Mesenchymal stem cell (in vitro differentiated cells and primary cell): ENCODE results near the gene PLXND1.

Experiments used
- DNase-seq: peaks from one replicate; pipeline ENCODE4 v3.0.0-alpha.2; 2013
- H2AFZ ChIP-seq: one replicate; pipeline ENCODE4 v1.6.1; 2013; ENCODE audit warnings: low read depth, mild to moderate bottlenecking, control low read depth, inconsistent platforms, low read length, moderate library complexity
- H2AK5ac ChIP-seq: 2 replicates; pipeline ENCODE4 v1.6.1; 2013; ENCODE audit warnings: low read length, moderate library complexity, mild to moderate bottlenecking, inconsistent platforms; ENCODE audit not compliant: severe bottlenecking
- H2BK120ac ChIP-seq: one replicate; pipeline ENCODE4 v1.6.1; 2013; ENCODE audit warnings: low read depth, mild to moderate bottlenecking, inconsistent platforms, low read length, moderate library complexity
- H2BK12ac ChIP-seq, 2 experiments: one replicate each; pipeline ENCODE4 v1.6.1; 2013; ENCODE audit warnings: inconsistent platforms in 2 of 2, low read length in 2 of 2, mild to moderate bottlenecking in 2 of 2, moderate library complexity in 2 of 2, control low read depth in 1 of 2
- H2BK15ac ChIP-seq: one replicate; pipeline ENCODE4 v1.6.1; 2013; ENCODE audit warnings: mild to moderate bottlenecking, low read depth, inconsistent platforms; ENCODE audit not compliant: poor library complexity, severe bottlenecking
- H2BK5ac ChIP-seq: 2 replicates; pipeline ENCODE4 v1.6.1; 2013; ENCODE audit warnings: low read depth, mild to moderate bottlenecking, low read length, control low read depth, inconsistent platforms; ENCODE audit not compliant: poor library complexity, severe bottlenecking
- H3K14ac ChIP-seq, 2 experiments: one replicate each; pipeline ENCODE4 v1.6.1; 2013; ENCODE audit warnings: inconsistent platforms in 2 of 2, low read length in 2 of 2, control low read depth in 1 of 2, mild to moderate bottlenecking in 1 of 2, moderate library complexity in 1 of 2
- H3K18ac ChIP-seq, 2 experiments: one replicate each; pipeline ENCODE4 v1.6.1; 2013; ENCODE audit warnings: inconsistent platforms in 2 of 2, low read length in 2 of 2, control low read depth in 1 of 2, low read depth in 1 of 2, mild to moderate bottlenecking in 1 of 2
- H3K23ac ChIP-seq, 2 experiments: one replicate each; pipeline ENCODE4 v1.6.1; 2013; ENCODE audit warnings: inconsistent platforms in 2 of 2, low read length in 2 of 2, mild to moderate bottlenecking in 2 of 2, moderate library complexity in 2 of 2, control low read depth in 1 of 2
- H3K27ac ChIP-seq: 2 replicates; pipeline ENCODE4 v1.5.1; 2013; ENCODE audit warnings: mild to moderate bottlenecking, moderate library complexity, low read length, control low read depth, inconsistent platforms; ENCODE audit not compliant: poor library complexity, severe bottlenecking
- H3K27me3 ChIP-seq, 2 experiments: 2 replicates each; pipeline versions ENCODE4 v1.6.1 to v1.7.0; 2013; ENCODE audit warnings: low read length in 2 of 2, mild to moderate bottlenecking in 2 of 2, moderate library complexity in 2 of 2, control low read depth in 1 of 2, inconsistent platforms in 1 of 2; ENCODE audit not compliant: control insufficient read depth in 1 of 2, insufficient read depth in 1 of 2
- H3K36me3 ChIP-seq, 2 experiments: 2 replicates each; pipeline versions ENCODE4 v1.6.1 to v1.7.0; 2013; ENCODE audit warnings: low read length in 2 of 2, control low read depth in 1 of 2, inconsistent platforms in 1 of 2, low read depth in 1 of 2, mild to moderate bottlenecking in 1 of 2; ENCODE audit not compliant: insufficient read depth in 2 of 2, control insufficient read depth in 1 of 2
- H3K4ac ChIP-seq, 2 experiments: one replicate each; pipeline ENCODE4 v1.6.1; 2013; ENCODE audit warnings: inconsistent platforms in 2 of 2, low read length in 2 of 2, mild to moderate bottlenecking in 2 of 2, moderate library complexity in 2 of 2, control low read depth in 1 of 2, low read depth in 1 of 2
- H3K4me1 ChIP-seq: 2 replicates; pipeline ENCODE4 v1.6.1; 2013; ENCODE audit warnings: low read depth, low read length, control low read depth; ENCODE audit not compliant: control insufficient read depth, insufficient read depth
- H3K4me2 ChIP-seq: 2 replicates; pipeline ENCODE4 v1.6.1; 2013; ENCODE audit warnings: low read length, mild to moderate bottlenecking, inconsistent platforms; ENCODE audit not compliant: poor library complexity, severe bottlenecking
- H3K4me3 ChIP-seq, 2 experiments: 2 replicates each; pipeline versions ENCODE4 v1.5.1 to v1.7.0; 2013; ENCODE audit warnings: low read length in 2 of 2, mild to moderate bottlenecking in 2 of 2, control low read depth in 1 of 2, low read depth in 1 of 2; ENCODE audit not compliant: insufficient read depth in 1 of 2
- H3K79me1 ChIP-seq: replicated peaks from 2 replicates; pipeline ENCODE4 v1.6.1; 2013; ENCODE audit warnings: mild to moderate bottlenecking, control low read depth, low read length, inconsistent platforms; ENCODE audit not compliant: poor library complexity, severe bottlenecking
- H3K9ac ChIP-seq: 2 replicates; pipeline ENCODE4 v1.7.0; 2013; ENCODE audit warnings: mild to moderate bottlenecking, low read length, moderate library complexity
- H3K9me3 ChIP-seq: 2 replicates; pipeline ENCODE4 v1.7.0; 2013; ENCODE audit warnings: mild to moderate bottlenecking, low read length; ENCODE audit not compliant: control insufficient read depth
- H4K8ac ChIP-seq: one replicate; pipeline ENCODE4 v1.6.1; 2013; ENCODE audit warnings: inconsistent platforms, mild to moderate bottlenecking, low read length, moderate library complexity
- H4K91ac ChIP-seq: one replicate; pipeline ENCODE4 v1.6.1; 2013; ENCODE audit warnings: mild to moderate bottlenecking, low read length, inconsistent platforms
- WGBS: methylation state at CpG from one replicate; pipeline ENCODE4 v1.1.7; 2013; ENCODE audit warnings: mixed read lengths; 5-methylcytosine and 5-hydroxymethylcytosine counted together

Gene PLXND1

GRCh38 chr3:129514110-129514509, 92.4 kb downstream of the PLXND1 start:
- Histone ChIP-seq H3K4me3 (no peak overlapping the region), H3K27me3 (no peaks in the 10 kb centered on the region), H2BK5ac (no peak overlapping the region), H3K36me3 (peaks cover 47 to 71% of the 10 kb centered on the region in 2 experiments), H3K23ac (no peak overlapping the region), H3K27ac (no peak overlapping the region), H3K4ac (no peak overlapping the region), H3K18ac (peak overlapping the region in 1 of 2 experiments; percentile 13), H3K9ac (no peak overlapping the region), H4K91ac (no peak overlapping the region), H3K14ac (no peak overlapping the region), H3K4me1 (no peaks in the 10 kb centered on the region), H2BK12ac (no peak overlapping the region), H4K8ac (no peak overlapping the region), H2AFZ (no peak overlapping the region), H2BK15ac (no peak overlapping the region), H3K9me3 (no peaks in the 10 kb centered on the region), H2AK5ac (no peak overlapping the region), H3K4me2 (no peak overlapping the region), H2BK120ac (no peak overlapping the region), H3K79me1 (no peaks in the 10 kb centered on the region)
- 97% methylated on average over 10 of the region's 10 CpGs for WGBS
- no peak for DNase-seq

DNA sequence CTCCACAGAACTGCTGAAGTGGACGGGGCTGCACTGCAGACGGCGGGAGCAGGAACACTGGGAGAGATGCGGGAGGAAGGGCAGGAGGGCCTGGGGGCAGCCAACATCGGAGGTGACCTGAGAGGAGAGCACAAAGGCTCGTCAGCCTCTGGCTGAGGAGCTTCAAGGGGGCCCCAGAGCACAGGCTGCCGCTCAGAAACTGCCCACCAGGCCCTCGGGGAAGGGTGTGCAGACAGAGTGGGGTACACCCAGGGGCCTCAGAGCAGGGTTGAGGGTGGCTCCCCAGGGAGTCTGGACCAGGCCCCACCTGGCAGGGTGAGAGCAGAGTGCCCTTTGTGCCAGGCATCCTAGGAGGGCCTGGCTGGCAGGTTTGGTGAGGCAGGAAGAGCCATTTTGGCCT, 92.8 kb downstream of the PLXND1 start:
- Histone ChIP-seq H3K4me2 (no peak overlapping the region), H3K9ac (no peak overlapping the region), H3K23ac (no peak overlapping the region), H2BK120ac (no peak overlapping the region), H3K9me3 (no peaks in the 10 kb centered on the region), H4K91ac (no peak overlapping the region), H3K4me1 (no peaks in the 10 kb centered on the region), H2BK15ac (no peak overlapping the region), H3K79me1 (no peaks in the 10 kb centered on the region), H3K14ac (no peak overlapping the region), H2AFZ (no peak overlapping the region), H2BK12ac (no peak overlapping the region), H4K8ac (no peak overlapping the region), H2AK5ac (no peak overlapping the region), H3K4ac (no peak overlapping the region), H3K18ac (no peak overlapping the region), H3K36me3 (peaks cover 51 to 67% of the 10 kb centered on the region in 2 experiments), H3K27me3 (no peaks in the 10 kb centered on the region), H3K4me3 (no peak overlapping the region), H3K27ac (no peak overlapping the region), H2BK5ac (no peak overlapping the region)
- WGBS, result 95% methylated on average over 8 of the region's 8 CpGs
- DNase-seq, result no peak

DNA sequence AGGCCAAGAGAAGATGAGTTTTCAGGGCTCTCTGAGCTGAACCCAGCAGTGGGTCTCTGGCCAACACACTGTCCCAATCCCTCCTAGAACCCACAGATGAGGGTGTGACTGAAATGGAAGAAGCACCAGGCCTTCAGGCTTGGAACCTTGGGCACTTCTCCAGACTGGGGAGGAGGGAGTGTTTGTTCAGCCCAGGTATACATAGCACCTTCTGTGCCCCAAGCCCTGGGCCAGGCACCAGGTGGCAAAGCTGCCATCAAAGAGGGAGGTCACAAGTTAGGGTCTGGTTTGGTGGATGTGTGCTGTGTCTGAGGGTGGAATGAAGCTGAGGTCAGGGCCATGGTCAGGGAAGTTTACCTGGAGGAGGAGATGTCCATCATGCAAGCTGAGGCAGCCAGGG, 93.9 kb downstream of the PLXND1 start:
- Histone ChIP-seq H2BK15ac (no peak overlapping the region), H2AFZ (no peak overlapping the region), H3K27ac (no peak overlapping the region), H3K79me1 (no peaks in the 10 kb centered on the region), H3K36me3 (peaks cover 58% of the 10 kb centered on the region in 2 experiments), H3K27me3 (no peaks in the 10 kb centered on the region), H3K14ac (no peak overlapping the region), H2BK12ac (no peak overlapping the region), H3K23ac (no peak overlapping the region), H3K18ac (no peak overlapping the region), H3K4me3 (no peak overlapping the region), H4K91ac (no peak overlapping the region), H3K4ac (no peak overlapping the region), H4K8ac (no peak overlapping the region), H3K4me2 (no peak overlapping the region), H2BK120ac (no peak overlapping the region), H3K9ac (no peak overlapping the region), H2AK5ac (no peak overlapping the region), H3K9me3 (no peaks in the 10 kb centered on the region), H2BK5ac (no peak overlapping the region), H3K4me1 (no peaks in the 10 kb centered on the region)
- no peak for DNase-seq

DNA sequence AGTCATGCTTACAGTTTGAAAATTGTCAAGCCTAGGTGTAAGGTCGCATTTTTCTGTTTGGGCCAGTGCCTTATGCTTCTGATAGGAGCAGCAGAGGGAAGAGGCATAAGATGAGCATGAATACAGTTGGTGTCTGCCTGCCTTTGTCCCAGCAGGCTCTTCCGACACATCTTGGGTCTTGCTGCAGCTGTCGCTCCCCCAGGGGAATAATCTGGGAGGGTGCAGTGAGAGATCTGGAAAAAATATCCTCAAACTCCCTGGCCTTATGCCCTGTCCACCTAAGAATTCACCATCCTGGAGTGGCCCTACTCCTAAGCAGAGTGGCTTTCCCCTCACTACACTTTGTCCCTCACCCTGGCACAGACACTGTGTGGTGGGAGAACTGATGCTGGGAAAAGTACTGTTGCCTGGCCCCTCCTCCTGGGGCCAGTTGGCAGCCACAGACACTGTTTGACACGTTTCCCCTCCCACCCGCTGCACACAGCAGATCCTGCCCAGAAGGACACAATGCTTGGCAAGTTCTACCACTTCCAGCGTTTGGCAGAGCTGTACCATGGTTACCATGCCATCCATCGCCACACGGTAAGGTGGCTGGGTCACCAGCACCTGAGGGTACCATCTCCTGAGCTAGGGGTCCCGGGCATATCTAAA, 99.2 kb downstream of the PLXND1 start:
- no peak overlapping the region for H3K9ac ChIP-seq
- H2BK12ac ChIP-seq, result no peak overlapping the region
- peak overlapping the region; percentile 31 for H4K8ac ChIP-seq
- no peak overlapping the region for H2AK5ac ChIP-seq
- no peak overlapping the region for H2BK5ac ChIP-seq
- H4K91ac ChIP-seq, result no peak overlapping the region
- H3K4me3 ChIP-seq, result no peak overlapping the region
- no peak overlapping the region for H3K4me2 ChIP-seq
- H3K36me3 ChIP-seq, result peaks cover 38 to 79% of the 10 kb centered on the region in 2 experiments
- no peak overlapping the region for H3K14ac ChIP-seq
- no peak overlapping the region for H2BK15ac ChIP-seq
- H3K4ac ChIP-seq, result no peak overlapping the region
- no peak overlapping the region for H3K23ac ChIP-seq
- H3K18ac ChIP-seq, result no peak overlapping the region
- no peak overlapping the region for H2BK120ac ChIP-seq
- H3K79me1 ChIP-seq, result no peaks in the 10 kb centered on the region
- no peak overlapping the region for H3K27ac ChIP-seq
- DNase-seq, result no peak
- no peak overlapping the region for H2AFZ ChIP-seq
- H3K9me3 ChIP-seq, result no peaks in the 10 kb centered on the region
- H3K27me3 ChIP-seq, result no peaks in the 10 kb centered on the region
- H3K4me1 ChIP-seq, result peaks cover 2% of the 10 kb centered on the region
- 96% methylated on average over 7 of the region's 9 CpGs for WGBS
